Measurements from ENCODE around the gene POLN. TPM values are rescaled to one million over a fixed set of nuclear protein-coding genes. Genes with fewer than 3 reads are reported as not detected.

The POLN gene
- total RNA-seq, 4 donors from 2014 or later: 0.70 to 6.6 (median 3.2) TPM

- H3K4me3 ChIP-seq: no peak overlapping the region
- H3K9me3 ChIP-seq: no peaks in the 10 kb centered on the region
- H3K36me3 ChIP-seq: no peaks in the 10 kb centered on the region
- peak in 1 of 3 donors; percentile 37 for DNase-seq
- no peaks in the 10 kb centered on the region for H3K4me1 ChIP-seq
- H3K27ac ChIP-seq: no peak overlapping the region
- H3K27me3 ChIP-seq: peaks cover 0 to 2% of the 10 kb centered on the region in 2 donors
- TF ChIP-seq CTCF (IDR thresholded peaks at IDR 0.05) (no peak), POLR2A (IDR thresholded peaks at IDR 0.05) (no peak)
Observed at GRCh38 chr4:2066011-2066551, 175.8 kb downstream of the POLN start.

- Histone ChIP-seq H3K27me3 (peaks cover 0 to 10% of the 10 kb centered on the region in 2 donors), H3K4me1 (peaks cover 0 to 6% (median under 1%) of the 10 kb centered on the region in 4 donors), H3K36me3 (no peaks in the 10 kb centered on the region), H3K27ac (no peak overlapping the region), H3K9me3 (no peaks in the 10 kb centered on the region), H3K4me3 (no peak overlapping the region)
- DNase-seq: no peak
- no peak for TF ChIP-seq POLR2A (IDR thresholded peaks at IDR 0.05)
- no peak for TF ChIP-seq CTCF (IDR thresholded peaks at IDR 0.05)
Observed at GRCh38 chr4:2065106-2065930, 176.6 kb downstream of the POLN start.

- Histone ChIP-seq H3K36me3 (no peaks in the 10 kb centered on the region), H3K9me3 (no peaks in the 10 kb centered on the region), H3K4me1 (peaks cover 0 to 14% (median 5%) of the 10 kb centered on the region in 4 donors), H3K4me3 (peak overlapping the region in 1 of 4 donors; percentile 26), H3K27ac (no peak overlapping the region), H3K27me3 (peaks cover 0 to 16% of the 10 kb centered on the region in 2 donors)
- DNase-seq: peak in 2 of 3 donors; percentile 65 to 81
- TF ChIP-seq CTCF (IDR thresholded peaks at IDR 0.05) (no peak), POLR2A (IDR thresholded peaks at IDR 0.05) (no peak)
Observed at GRCh38 chr4:2064276-2064991, 177.5 kb downstream of the POLN start.

- Histone ChIP-seq H3K9me3 (no peaks in the 10 kb centered on the region), H3K27ac (no peak overlapping the region), H3K4me3 (no peak overlapping the region), H3K27me3 (peaks cover 0 to 16% of the 10 kb centered on the region in 2 donors), H3K36me3 (no peaks in the 10 kb centered on the region), H3K4me1 (peaks cover 0 to 14% (median 5%) of the 10 kb centered on the region in 4 donors)
- DNase-seq: no peak
- TF ChIP-seq CTCF (IDR thresholded peaks at IDR 0.05): no peak
- no peak for TF ChIP-seq POLR2A (IDR thresholded peaks at IDR 0.05)
Observed at GRCh38 chr4:2063557-2064275, 178.2 kb downstream of the POLN start.

- no peaks in the 10 kb centered on the region for H3K9me3 ChIP-seq
- DNase-seq: no peak
- H3K4me1 ChIP-seq: peaks cover 0 to 21% (median 9%) of the 10 kb centered on the region in 4 donors
- H3K27ac ChIP-seq: no peak overlapping the region
- H3K4me3 ChIP-seq: no peak overlapping the region
- TF ChIP-seq CTCF (IDR thresholded peaks at IDR 0.05) (no peak), POLR2A (IDR thresholded peaks at IDR 0.05) (no peak)
- peaks cover 0 to 21% of the 10 kb centered on the region in 2 donors for H3K27me3 ChIP-seq
- H3K36me3 ChIP-seq: no peaks in the 10 kb centered on the region
Observed at GRCh38 chr4:2062808-2063524, 179.0 kb downstream of the POLN start.
